ENCODE measurements around the gene SFTA2.
"Not testable (repeated sequence)": the region's sequence is repeated elsewhere in the genome, so short reads cannot be mapped to it uniquely, and the experiment has no call there.

The SFTA2 gene

GRCh38 chr6:30931272-30931671 lies 698 bp downstream of the SFTA2 start:
- H3K27me3 ChIP-seq (ENCODE audit: control insufficient read depth, insufficient read depth, low read length), result no peaks in the 10 kb centered on the region
- H3K79me2 ChIP-seq, result no peaks in the 10 kb centered on the region
- no peak overlapping the region for H3K27ac ChIP-seq
- no peak overlapping the region for H2AFZ ChIP-seq
- H3K4me1 ChIP-seq, result no peaks in the 10 kb centered on the region
- TF ChIP-seq CTCF (IDR thresholded peaks at IDR 0.05), result no peak
- no peak overlapping the region for H3K4me2 ChIP-seq (ENCODE audit: low read length)
- H3K9me3 ChIP-seq (ENCODE audit: control insufficient read depth, low read length), result no peaks in the 10 kb centered on the region
- H3K9ac ChIP-seq, result no peak overlapping the region
- no peaks in the 10 kb centered on the region for H3K36me3 ChIP-seq (ENCODE audit: control insufficient read depth, insufficient read depth, low read length)
- no peak overlapping the region for H3K4me3 ChIP-seq (ENCODE audit: low read depth, low read length)

- H3K79me2 ChIP-seq, result no peaks in the 10 kb centered on the region
Measured at GRCh38 chr6:30930506-30930905, 1.5 kb downstream of the SFTA2 start.

GRCh38 chr6:30928677-30929076 lies 3.3 kb downstream of the SFTA2 start:
- no peaks in the 10 kb centered on the region for H3K36me3 ChIP-seq (ENCODE audit: control insufficient read depth, insufficient read depth, low read length)
- H2AFZ ChIP-seq, result no peak overlapping the region
- no peak overlapping the region for H3K4me2 ChIP-seq (ENCODE audit: low read length)
- no peaks in the 10 kb centered on the region for H3K79me2 ChIP-seq
- no peaks in the 10 kb centered on the region for H3K9me3 ChIP-seq (ENCODE audit: control insufficient read depth, low read length)
- H3K4me1 ChIP-seq, result no peaks in the 10 kb centered on the region
- H3K4me3 ChIP-seq (ENCODE audit: low read depth, low read length), result no peak overlapping the region
- H3K27me3 ChIP-seq (ENCODE audit: control insufficient read depth, insufficient read depth, low read length), result no peaks in the 10 kb centered on the region
- no peak for TF ChIP-seq CTCF (IDR thresholded peaks at IDR 0.05)
- no peak overlapping the region for H3K27ac ChIP-seq
- H3K9ac ChIP-seq, result no peak overlapping the region

More at GRCh38 chr6:30930506-30930905, 1.5 kb downstream of the SFTA2 start:
- Histone ChIP-seq H3K36me3 (ENCODE audit: control insufficient read depth, insufficient read depth, low read length) (no peaks in the 10 kb centered on the region), H3K4me2 (ENCODE audit: low read length) (no peak overlapping the region), H3K9me3 (ENCODE audit: control insufficient read depth, low read length) (no peaks in the 10 kb centered on the region), H3K9ac (no peak overlapping the region), H3K27me3 (ENCODE audit: control insufficient read depth, insufficient read depth, low read length) (no peaks in the 10 kb centered on the region), H2AFZ (no peak overlapping the region), H3K4me3 (ENCODE audit: low read depth, low read length) (no peak overlapping the region), H3K4me1 (no peaks in the 10 kb centered on the region), H3K27ac (no peak overlapping the region)
- no peak for TF ChIP-seq CTCF (IDR thresholded peaks at IDR 0.05)

- not testable (repeated sequence) for H3K36me3 ChIP-seq (ENCODE audit: control insufficient read depth, insufficient read depth, low read length); H3K27ac ChIP-seq; H3K4me1 ChIP-seq
Measured at GRCh38 chr6:30927080-30927479, 4.9 kb downstream of the SFTA2 start.

GRCh38 chr6:30926644-30927043 lies 5.3 kb downstream of the SFTA2 start:
- no peak overlapping the region for H3K4me2 ChIP-seq (ENCODE audit: low read length)
- H3K9me3 ChIP-seq (ENCODE audit: control insufficient read depth, low read length), result no peaks in the 10 kb centered on the region
- no peaks in the 10 kb centered on the region for H3K79me2 ChIP-seq
- H3K27ac ChIP-seq, result no peak overlapping the region
- H3K9ac ChIP-seq, result no peak overlapping the region
- no peaks in the 10 kb centered on the region for H3K4me1 ChIP-seq
- H3K36me3 ChIP-seq (ENCODE audit: control insufficient read depth, insufficient read depth, low read length), result no peaks in the 10 kb centered on the region
- no peak overlapping the region for H3K4me3 ChIP-seq (ENCODE audit: low read depth, low read length)
- H2AFZ ChIP-seq, result no peak overlapping the region
- no peak for TF ChIP-seq CTCF (IDR thresholded peaks at IDR 0.05)
- H3K27me3 ChIP-seq (ENCODE audit: control insufficient read depth, insufficient read depth, low read length), result no peaks in the 10 kb centered on the region

More at GRCh38 chr6:30927080-30927479, 4.9 kb downstream of the SFTA2 start:
- H3K9me3 ChIP-seq (ENCODE audit: control insufficient read depth, low read length); H3K79me2 ChIP-seq; H3K4me2 ChIP-seq (ENCODE audit: low read length); H3K4me3 ChIP-seq (ENCODE audit: low read depth, low read length); H3K27me3 ChIP-seq (ENCODE audit: control insufficient read depth, insufficient read depth, low read length); H2AFZ ChIP-seq; H3K9ac ChIP-seq: not testable (repeated sequence)

GRCh38 chr6:30924040-30924627 lies 7.8 kb downstream of the SFTA2 start:
- not testable (repeated sequence) for H3K4me2 ChIP-seq (ENCODE audit: low read length); H3K4me1 ChIP-seq; H3K27ac ChIP-seq; H3K27me3 ChIP-seq (ENCODE audit: control insufficient read depth, insufficient read depth, low read length); H3K9ac ChIP-seq; H2AFZ ChIP-seq; H3K36me3 ChIP-seq (ENCODE audit: control insufficient read depth, insufficient read depth, low read length); H3K9me3 ChIP-seq (ENCODE audit: control insufficient read depth, low read length); H3K79me2 ChIP-seq; H3K4me3 ChIP-seq (ENCODE audit: low read depth, low read length)

Data from parathyroid adenoma (tissue), 2 donors.